HG02970 (cell line): ENCODE measurements around the gene IPO7.
"Not testable (repeated sequence)": the region's sequence is repeated elsewhere in the genome, so short reads cannot be mapped to it uniquely, and the experiment has no call there.

Experiments
- ATAC-seq: cut with Tn5 transposase; IDR thresholded peaks from one replicate; pipeline ENCODE4 v1.9.1; 2021; ENCODE audit warnings: mild to moderate bottlenecking, moderate library complexity, moderate number of reproducible peaks; ENCODE audit not compliant: unreplicated experiment, low FRiP score

Gene IPO7

DNA sequence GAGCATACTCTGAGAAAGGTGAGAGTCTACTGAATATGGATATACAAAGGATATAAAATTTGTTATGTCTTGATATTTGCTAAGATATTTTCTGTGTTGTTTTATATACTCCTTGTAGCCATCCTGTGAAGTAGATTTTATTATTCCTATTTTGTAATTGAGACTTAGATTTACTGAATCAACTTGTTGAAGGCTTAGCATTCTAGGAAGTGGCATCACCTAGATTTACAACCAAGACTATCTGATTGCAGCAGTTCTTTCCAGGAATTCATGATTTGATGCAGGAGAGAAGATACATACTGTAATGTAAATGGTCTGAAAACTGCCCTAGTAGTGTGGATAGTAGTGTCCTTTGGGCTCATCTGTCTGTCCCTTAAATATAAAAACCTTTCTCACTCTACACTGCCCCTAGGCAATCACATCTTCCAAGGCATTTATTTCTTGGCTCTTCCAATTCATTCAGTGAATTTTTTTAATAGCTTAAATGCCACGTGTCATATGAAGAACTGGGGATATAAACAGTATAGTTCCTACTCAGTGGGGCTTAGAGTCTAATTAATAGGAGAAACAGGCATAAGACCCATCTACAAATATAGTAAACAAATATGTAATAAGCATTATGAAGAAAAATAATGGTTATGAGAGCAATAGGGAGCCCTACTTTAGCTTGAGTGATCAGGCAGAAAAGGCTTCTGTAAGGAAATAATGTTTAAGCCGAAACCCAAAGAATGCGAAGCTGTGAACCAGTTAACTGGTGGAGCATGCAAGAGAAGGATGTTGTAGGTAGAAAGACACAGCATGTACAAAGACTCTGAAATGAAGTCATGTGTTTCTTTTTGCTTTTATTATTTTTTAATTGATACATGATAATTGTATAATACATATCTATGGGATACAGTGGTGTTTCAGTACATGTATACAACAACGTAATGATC lies 13.6 kb downstream of the IPO7 start:
- ATAC-seq: no peak

- no peak for ATAC-seq
Observed at GRCh38 chr11:9399466-9399865, 15.0 kb downstream of the IPO7 start.

DNA sequence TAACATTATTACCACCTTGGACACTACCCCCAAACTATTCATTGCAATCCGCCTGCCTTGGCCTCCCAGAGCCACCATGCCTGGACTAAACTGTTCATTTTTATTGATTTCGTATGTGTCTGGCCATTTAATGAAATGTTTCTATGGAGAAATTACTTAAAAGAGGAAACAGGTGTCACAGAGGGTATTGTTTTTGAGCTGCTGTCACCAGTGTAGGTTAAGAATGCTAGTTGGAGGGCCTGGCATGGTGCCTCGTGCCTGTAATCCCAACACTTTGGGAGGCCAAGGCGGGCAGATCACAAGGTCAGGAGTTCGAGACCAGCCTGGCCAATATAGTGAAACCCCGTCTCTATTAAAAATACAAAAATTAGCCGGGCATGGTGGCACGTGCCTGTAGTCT lies 17.4 kb downstream of the IPO7 start:
- ATAC-seq: not testable (repeated sequence)

DNA sequence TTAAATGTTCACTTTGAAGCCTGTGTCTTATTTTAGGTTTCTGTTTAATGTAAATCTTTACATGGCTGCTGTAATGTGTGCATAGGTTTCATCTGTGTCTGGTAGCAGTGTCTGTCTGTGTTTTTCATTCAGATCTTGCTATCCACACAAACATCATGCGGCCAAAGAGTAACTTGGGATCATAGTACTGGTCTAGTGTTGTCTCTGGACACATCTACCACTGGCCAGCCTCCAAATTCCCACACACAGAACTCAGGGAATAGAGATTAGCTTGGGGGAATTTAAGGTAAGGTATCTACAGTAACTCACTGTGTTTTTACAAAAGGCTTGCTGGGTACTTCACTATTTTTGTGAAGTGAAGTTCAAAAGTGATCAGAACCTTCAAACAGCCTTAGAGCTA lies 44.3 kb downstream of the IPO7 start:
- ATAC-seq: no peak

DNA sequence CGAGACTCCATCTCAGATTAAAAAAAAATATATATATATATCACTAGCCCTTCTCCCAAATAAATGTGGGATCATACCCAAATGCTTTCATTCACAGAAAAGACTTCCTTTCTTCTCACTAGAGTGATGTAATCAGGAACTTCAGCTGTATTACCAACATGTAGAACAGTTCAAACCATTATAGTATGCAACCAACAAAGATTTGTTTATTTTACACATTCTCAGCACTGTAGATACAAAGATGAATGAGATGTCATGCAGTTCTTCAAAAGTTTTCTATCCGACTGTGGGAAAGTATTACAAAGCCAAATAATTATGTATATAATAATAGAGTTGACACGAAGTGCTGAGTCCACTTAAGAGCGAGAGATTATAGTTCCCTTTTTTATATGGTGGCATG lies 54.2 kb downstream of the IPO7 start:
- no peak for ATAC-seq

DNA sequence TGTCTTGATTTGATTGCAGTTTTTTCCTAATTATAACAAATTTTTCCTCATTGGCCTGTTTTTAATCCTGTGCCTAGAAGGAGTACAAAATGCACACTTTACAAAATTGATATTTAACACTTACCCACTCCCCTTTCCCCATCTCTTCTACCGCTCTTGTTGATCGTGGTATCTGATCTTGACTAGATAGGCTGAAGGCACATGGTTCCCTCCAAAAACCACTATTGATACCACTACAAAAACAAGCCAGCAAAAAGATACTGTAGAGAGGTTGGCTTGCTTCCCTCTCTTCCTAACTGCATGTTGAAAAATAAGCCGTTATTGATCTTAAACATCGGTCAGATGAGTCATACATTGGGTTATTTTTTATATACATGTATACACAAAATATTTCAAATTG lies 61.8 kb downstream of the IPO7 start:
- no peak for ATAC-seq

GRCh38 chr11:9448576-9449352 lies 64.3 kb downstream of the IPO7 start:
- no peak for ATAC-seq

DNA sequence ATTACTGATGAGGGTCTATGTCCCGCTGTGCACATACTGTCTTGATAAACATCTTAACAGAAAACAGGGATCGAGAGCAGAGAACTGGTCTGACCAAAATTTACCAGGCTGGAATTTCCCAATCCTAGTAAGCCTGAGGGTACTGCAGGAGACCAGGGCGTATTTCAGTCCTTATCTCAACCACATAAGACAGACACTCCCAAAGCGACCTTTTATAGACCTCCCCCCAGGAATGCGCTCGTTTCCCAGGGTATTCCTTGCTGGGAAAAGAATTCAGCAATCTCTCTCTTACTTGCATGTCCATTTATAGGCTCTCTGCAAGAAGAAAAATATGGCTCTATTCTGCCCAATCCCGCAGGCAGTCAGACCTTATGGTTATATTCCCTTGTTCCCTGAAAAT lies 67.6 kb downstream of the IPO7 start:
- ATAC-seq: not testable (repeated sequence)

DNA sequence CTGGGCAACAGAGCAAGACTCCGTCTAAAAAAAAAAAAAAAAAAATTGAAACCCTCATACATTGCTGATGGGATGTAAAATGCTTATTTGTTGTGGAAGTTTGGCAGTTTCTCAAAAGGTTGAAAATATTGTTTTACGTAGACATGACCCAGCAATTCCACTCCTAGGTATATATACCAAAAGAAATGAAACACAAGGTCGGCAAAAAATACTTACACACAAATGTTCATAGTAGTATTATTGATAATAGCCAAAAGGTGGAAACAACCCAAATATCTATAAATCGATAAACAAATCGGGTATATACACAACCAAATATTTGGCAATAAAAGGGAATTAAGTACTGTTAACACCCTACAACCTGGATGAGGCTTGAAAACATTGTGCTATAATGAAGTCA lies 71.3 kb downstream of the IPO7 start:
- no peak for ATAC-seq

- ATAC-seq: no peak
Observed at GRCh38 chr11:9459667-9460321, 75.3 kb downstream of the IPO7 start.

- ATAC-seq: peak; percentile 87
Observed at GRCh38 chr11:9460322-9461062, 76.0 kb downstream of the IPO7 start, which contains the start of gene ZNF143. ZNF143 (plus strand) TSS chr11:9461012; CDS start chr11:9471309, 10,297 bp downstream.

- ATAC-seq: peak; percentile 58
Observed at GRCh38 chr11:9461063-9461759, 76.8 kb downstream of the IPO7 start.

GRCh38 chr11:9461760-9462134 lies 77.3 kb downstream of the IPO7 start:
- ATAC-seq: no peak

GRCh38 chr11:9462172-9462799 lies 77.8 kb downstream of the IPO7 start:
- no peak for ATAC-seq

DNA sequence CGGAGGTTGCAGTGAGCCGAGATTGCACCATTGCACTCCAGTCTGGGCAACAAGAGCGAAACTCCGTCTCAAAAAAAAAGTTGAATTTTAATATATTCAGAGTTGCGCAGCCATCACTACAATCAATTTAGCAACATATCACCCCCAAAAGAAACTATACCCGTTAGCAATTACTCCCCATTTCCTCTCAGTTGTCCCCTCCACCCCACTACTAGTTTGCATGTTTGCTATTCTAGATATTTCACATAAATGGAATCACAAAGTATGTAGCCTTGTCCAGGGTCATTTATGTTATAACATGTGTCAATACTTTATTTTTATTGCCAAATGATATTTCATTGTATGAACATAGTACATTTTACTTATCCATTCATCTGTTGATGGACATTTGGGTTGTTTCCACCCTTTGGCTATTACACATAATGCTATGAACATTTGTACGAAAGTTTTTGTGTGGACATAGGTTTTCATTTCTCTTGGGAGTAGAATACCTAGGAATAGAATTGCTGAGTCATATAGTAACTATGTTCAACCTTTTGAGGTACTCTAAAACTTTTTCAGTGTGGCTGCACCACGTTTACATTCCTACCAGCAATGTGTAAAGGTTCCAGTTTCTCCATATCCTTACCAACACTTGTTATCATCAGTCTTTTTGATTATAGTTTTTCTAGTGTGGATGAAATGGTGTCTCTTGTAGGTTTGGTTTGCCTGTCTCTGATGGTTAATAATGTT lies 78.5 kb downstream of the IPO7 start:
- no peak for ATAC-seq

DNA sequence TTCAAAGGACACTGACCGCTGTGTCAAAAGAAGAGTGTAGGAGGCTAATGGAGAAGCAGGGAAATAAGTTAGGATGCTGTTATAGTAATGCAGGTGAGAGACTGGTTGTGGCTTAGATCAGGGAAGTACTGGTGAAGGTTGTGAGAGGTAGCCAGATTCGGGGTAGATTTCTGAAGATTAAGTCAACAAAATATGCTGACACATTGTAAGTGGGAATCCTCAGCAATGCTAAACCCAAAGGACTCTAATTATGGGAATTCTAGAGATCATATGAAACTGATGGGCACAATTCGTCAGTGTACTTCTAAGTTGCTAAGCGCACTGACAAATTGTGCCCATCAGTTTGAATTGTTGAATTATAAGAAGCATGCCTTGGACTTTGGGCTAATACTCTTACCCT lies 86.3 kb downstream of the IPO7 start:
- no peak for ATAC-seq

- no peak for ATAC-seq
Observed at GRCh38 chr11:9473408-9473807, 89.0 kb downstream of the IPO7 start.

DNA sequence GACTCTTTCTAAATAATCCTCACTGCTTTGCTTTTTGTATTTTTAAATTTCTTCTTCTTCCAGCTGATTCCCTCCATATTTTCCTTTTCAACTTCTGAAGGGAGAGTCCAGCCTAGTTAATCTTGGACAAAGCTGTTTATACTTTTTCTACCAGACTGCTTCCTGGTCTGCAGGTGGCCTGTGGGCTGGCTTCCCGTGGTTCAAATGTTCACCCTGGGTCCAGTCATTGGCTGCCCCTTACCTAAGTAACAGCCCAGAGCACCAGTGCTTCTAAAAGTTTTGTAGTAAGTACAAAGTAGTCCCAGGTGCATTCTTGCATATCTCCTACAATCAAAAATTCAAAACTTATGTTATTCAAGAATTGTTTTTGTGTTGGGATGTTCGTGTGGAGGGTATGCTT lies 95.4 kb downstream of the IPO7 start:
- no peak for ATAC-seq
